D721Med (cell line): ENCODE data around the gene GDF10.

Source experiments
- DNase-seq: peaks from one replicate; pipeline ENCODE4 v3.0.0; 2011; ENCODE audit warnings: low spot score; ENCODE audit not compliant: insufficient read length
- FAIRE-seq: peaks from 2 replicates; lab custom pipeline; 2011; peaks lifted over from hg19 to GRCh38; lab: Jason Lieb, UNC
- CTCF ChIP-seq: IDR thresholded peaks from 2 replicates; pipeline ENCODE4 v1.5.1; 2012; ENCODE audit warnings: mild to moderate bottlenecking, control low read depth; ENCODE audit not compliant: insufficient read depth; ENCODE audit errors: missing control alignments

Gene GDF10

GRCh38 chr10:47286591-47287315 lies 13.2 kb upstream of the GDF10 start:
- FAIRE-seq = no peak
- no peak for TF ChIP-seq CTCF
- no peak for DNase-seq

GRCh38 chr10:47287365-47287802 lies 12.6 kb upstream of the GDF10 start:
- TF ChIP-seq CTCF = no peak
- FAIRE-seq = no peak
- no peak for DNase-seq

GRCh38 chr10:47287805-47288204 lies 12.2 kb upstream of the GDF10 start:
- DNase-seq (no peak), FAIRE-seq (no peak)
- TF ChIP-seq CTCF = no peak

- TF ChIP-seq CTCF = no peak
- DNase-seq (no peak), FAIRE-seq (no peak)
These were observed 11.8 kb upstream of the GDF10 start for GRCh38 chr10:47288236-47288635.

GRCh38 chr10:47288916-47289495 lies 11.0 kb upstream of the GDF10 start:
- FAIRE-seq (no peak), DNase-seq (no peak)
- no peak for TF ChIP-seq CTCF

GRCh38 chr10:47289921-47290320 lies 10.1 kb upstream of the GDF10 start:
- no peak for DNase-seq
- no peak for TF ChIP-seq CTCF
- no peak for FAIRE-seq

GRCh38 chr10:47290338-47290737 lies 9.7 kb upstream of the GDF10 start:
- DNase-seq (no peak), FAIRE-seq (no peak)
- TF ChIP-seq CTCF = no peak
